ENCODE results near the gene CBL.

DNA sequence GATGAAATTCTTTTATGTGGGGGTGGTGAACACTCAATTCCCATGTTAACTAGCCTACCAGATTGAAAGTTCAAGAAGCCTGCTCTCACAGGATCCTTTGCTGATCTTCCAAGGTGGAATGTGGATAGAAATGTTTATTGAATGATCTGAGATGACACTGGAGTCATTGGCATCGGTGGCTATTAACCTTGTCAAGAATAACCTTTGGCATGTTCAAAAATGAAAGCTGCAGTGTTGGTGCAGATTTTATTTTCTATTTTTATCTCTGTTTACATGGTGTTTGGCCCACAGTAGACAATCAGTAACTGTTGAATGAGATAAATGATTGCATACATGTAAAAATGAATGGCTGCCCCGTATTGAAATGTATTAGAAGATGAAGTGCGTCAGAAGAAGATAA, 91.8 kb downstream of the CBL start:
- TF ChIP-seq YY2 (tag by site-specific recombination; IDR thresholded peaks at IDR 0.05) (no peak), ZNF23 (tag by site-specific recombination; IDR thresholded peaks at IDR 0.05; ENCODE audit: borderline replicate concordance) (no peak), TCF7L2 (IDR thresholded peaks at IDR 0.05; ENCODE audit: borderline replicate concordance, low read depth, low read length) (no peak), SALL2 (tag by site-specific recombination; IDR thresholded peaks at IDR 0.05; ENCODE audit: borderline replicate concordance) (no peak), KLF8 (tag by site-specific recombination; IDR thresholded peaks at IDR 0.05) (no peak), ZNF248 (tag by site-specific recombination; IDR thresholded peaks at IDR 0.05) (no peak), ZNF639 (tag by site-specific recombination; IDR thresholded peaks at IDR 0.05) (no peak), ZNF335 (tag by site-specific recombination; conservative IDR thresholded peaks at IDR 0.05) (no peak), ZNF24 (tag by site-specific recombination; IDR thresholded peaks at IDR 0.05) (no peak), KLF1 (tag by site-specific recombination; IDR thresholded peaks at IDR 0.05) (no peak)
- TF ChIP-seq, protein P1, sequence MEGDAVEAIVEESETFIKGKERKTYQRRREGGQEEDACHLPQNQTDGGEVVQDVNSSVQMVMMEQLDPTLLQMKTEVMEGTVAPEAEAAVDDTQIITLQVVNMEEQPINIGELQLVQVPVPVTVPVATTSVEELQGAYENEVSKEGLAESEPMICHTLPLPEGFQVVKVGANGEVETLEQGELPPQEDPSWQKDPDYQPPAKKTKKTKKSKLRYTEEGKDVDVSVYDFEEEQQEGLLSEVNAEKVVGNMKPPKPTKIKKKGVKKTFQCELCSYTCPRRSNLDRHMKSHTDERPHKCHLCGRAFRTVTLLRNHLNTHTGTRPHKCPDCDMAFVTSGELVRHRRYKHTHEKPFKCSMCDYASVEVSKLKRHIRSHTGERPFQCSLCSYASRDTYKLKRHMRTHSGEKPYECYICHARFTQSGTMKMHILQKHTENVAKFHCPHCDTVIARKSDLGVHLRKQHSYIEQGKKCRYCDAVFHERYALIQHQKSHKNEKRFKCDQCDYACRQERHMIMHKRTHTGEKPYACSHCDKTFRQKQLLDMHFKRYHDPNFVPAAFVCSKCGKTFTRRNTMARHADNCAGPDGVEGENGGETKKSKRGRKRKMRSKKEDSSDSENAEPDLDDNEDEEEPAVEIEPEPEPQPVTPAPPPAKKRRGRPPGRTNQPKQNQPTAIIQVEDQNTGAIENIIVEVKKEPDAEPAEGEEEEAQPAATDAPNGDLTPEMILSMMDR (tag by site-specific recombination; IDR thresholded peaks at IDR 0.05): no peak
- TF ChIP-seq, protein P2, sequence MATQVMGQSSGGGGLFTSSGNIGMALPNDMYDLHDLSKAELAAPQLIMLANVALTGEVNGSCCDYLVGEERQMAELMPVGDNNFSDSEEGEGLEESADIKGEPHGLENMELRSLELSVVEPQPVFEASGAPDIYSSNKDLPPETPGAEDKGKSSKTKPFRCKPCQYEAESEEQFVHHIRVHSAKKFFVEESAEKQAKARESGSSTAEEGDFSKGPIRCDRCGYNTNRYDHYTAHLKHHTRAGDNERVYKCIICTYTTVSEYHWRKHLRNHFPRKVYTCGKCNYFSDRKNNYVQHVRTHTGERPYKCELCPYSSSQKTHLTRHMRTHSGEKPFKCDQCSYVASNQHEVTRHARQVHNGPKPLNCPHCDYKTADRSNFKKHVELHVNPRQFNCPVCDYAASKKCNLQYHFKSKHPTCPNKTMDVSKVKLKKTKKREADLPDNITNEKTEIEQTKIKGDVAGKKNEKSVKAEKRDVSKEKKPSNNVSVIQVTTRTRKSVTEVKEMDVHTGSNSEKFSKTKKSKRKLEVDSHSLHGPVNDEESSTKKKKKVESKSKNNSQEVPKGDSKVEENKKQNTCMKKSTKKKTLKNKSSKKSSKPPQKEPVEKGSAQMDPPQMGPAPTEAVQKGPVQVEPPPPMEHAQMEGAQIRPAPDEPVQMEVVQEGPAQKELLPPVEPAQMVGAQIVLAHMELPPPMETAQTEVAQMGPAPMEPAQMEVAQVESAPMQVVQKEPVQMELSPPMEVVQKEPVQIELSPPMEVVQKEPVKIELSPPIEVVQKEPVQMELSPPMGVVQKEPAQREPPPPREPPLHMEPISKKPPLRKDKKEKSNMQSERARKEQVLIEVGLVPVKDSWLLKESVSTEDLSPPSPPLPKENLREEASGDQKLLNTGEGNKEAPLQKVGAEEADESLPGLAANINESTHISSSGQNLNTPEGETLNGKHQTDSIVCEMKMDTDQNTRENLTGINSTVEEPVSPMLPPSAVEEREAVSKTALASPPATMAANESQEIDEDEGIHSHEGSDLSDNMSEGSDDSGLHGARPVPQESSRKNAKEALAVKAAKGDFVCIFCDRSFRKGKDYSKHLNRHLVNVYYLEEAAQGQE (tag by site-specific recombination; IDR thresholded peaks at IDR 0.05): no peak
